Small intestine (tissue), 7 donors: ENCODE data around the gene KHDRBS2. TPM values are rescaled to one million over a fixed set of nuclear protein-coding genes. Genes with fewer than 3 reads are reported as not detected.

Source experiments
- DNase-seq, 2 donors: peaks; one replicate each; pipeline versions ENCODE4 v3.0.0 to v3.0.0-alpha.2; 2013
- FAIRE-seq: peaks from 2 replicates; lab custom pipeline; 2012; peaks lifted over from hg19 to GRCh38; lab: Jason Lieb, UNC
- H3K27ac ChIP-seq, 3 donors: one replicate each; pipeline ENCODE4 v1.5.1; 2013; ENCODE audit warnings: low read length in 2 of 3, mild to moderate bottlenecking in 2 of 3, control low read depth in 1 of 3, inconsistent platforms in 1 of 3, low read depth in 1 of 3, moderate library complexity in 1 of 3
- H3K27me3 ChIP-seq, 3 donors: one replicate each; pipeline ENCODE4 v1.6.1; 2013; ENCODE audit warnings: low read length in 3 of 3, inconsistent platforms in 1 of 3; ENCODE audit not compliant: control insufficient read depth in 3 of 3, insufficient read depth in 3 of 3
- H3K36me3 ChIP-seq, 3 donors: one replicate each; pipeline ENCODE4 v1.6.1; 2013; ENCODE audit warnings: low read length in 3 of 3, inconsistent platforms in 1 of 3, low read depth in 1 of 3, mild to moderate bottlenecking in 1 of 3, moderate library complexity in 1 of 3; ENCODE audit not compliant: control insufficient read depth in 3 of 3, insufficient read depth in 2 of 3
- H3K4me1 ChIP-seq, 3 donors: one replicate each; pipeline ENCODE4 v1.6.1; 2013; ENCODE audit warnings: low read length in 2 of 3, inconsistent platforms in 1 of 3, low read depth in 1 of 3, mild to moderate bottlenecking in 1 of 3, moderate library complexity in 1 of 3; ENCODE audit not compliant: control insufficient read depth in 3 of 3, insufficient read depth in 2 of 3
- H3K4me3 ChIP-seq, 3 donors: one replicate each; pipeline ENCODE4 v1.5.1; 2013; ENCODE audit warnings: low read length in 3 of 3, control low read depth in 1 of 3, inconsistent platforms in 1 of 3, low read depth in 1 of 3, mild to moderate bottlenecking in 1 of 3, moderate library complexity in 1 of 3
- H3K9me3 ChIP-seq, 2 donors: one replicate each; pipeline ENCODE4 v1.6.1; 2013; ENCODE audit warnings: low read depth in 1 of 2, low read length in 1 of 2; ENCODE audit not compliant: control insufficient read depth in 2 of 2, insufficient read depth in 1 of 2
- WGBS, 3 donors: extraction: QIAGEN DNeasy Blood & Tissue Kit; methylation state at CpG; one replicate each; pipeline ENCODE4 v1.1.7; 2013; 5-methylcytosine and 5-hydroxymethylcytosine counted together
- polyA plus RNA-seq, 4 donors: library from polyadenylated mRNA; stranded (reverse) in 3 of 4; unstranded in 1 of 4; fragments of 200-250 nt in 3 of 4; fragments of 120-200 nt in 1 of 4; gene quantifications; one replicate each; pipeline versions ENCODE4 v1.2.1 to v1.2.3, GENCODE V29; 2013
- donor health status: healthy with polysubstance abuse.
- donor health status: control.
- donor health status: control.
- donor health status: Bipolar disorder and iron deficiency.
- donor health status: healthy.

KHDRBS2 gene
- polyA plus RNA-seq, 4 donors, result 0.19 to 9.0 TPM; not detected in 2

DNA sequence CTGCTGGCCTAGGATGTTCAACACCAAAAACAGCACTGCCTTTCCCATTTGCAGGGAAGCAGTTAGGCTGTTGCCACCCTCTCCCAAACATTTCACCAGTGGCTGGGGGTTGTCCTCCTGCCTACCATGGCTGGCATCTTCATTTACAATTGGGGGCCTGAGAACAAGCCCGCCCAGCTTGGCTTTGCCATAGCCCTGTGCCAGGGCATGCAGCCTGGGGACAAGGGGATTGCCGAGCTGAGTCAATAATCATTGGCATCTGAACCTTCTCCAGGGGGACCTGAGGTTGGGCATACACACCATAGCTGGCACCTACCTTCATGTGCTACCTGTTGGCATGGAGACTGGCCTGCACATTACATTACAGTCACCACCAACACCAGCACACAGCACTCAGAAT lies 345.1 kb downstream of the KHDRBS2 start:
- Histone ChIP-seq H3K4me1 (no peaks in the 10 kb centered on the region), H3K27me3 (no peaks in the 10 kb centered on the region), H3K9me3 (peaks cover 0 to 6% of the 10 kb centered on the region in 2 donors), H3K27ac (no peak overlapping the region), H3K36me3 (no peaks in the 10 kb centered on the region), H3K4me3 (no peak overlapping the region)
- 76 to 92% (median 91%) methylated on average over 2 of the region's 2 CpGs for WGBS, 3 donors
- FAIRE-seq, result no peak
- no peak for DNase-seq

DNA sequence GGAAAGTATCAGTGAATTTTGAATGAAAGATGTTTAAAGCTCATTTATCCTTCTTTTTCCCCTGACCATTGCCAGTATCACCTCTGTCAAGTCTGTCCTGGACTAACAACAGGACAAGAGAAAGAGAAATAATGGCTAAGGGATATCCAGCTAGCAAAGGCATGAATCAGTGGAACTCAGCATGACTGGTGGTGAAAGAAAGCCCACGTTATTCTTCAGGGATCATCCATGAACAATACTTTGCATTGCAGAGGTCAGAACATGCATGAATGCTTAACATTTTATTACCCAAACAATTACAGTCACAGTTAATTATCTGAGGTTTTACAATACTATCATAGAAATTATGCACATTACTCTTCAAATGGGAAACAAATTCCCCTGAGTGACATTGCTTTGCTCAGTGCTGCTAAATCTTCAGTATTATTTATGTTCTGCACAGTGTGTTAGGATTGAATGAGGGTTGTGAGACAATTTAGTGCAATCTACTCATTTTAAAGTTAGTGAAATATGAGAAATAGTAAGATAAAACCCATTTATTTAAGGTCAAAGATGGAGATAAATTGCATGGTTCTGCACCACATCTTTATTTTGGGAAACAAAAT lies 350.7 kb downstream of the KHDRBS2 start:
- FAIRE-seq (no peak), DNase-seq (no peak)
- H3K9me3 ChIP-seq, result peaks cover 0 to 1% of the 10 kb centered on the region in 2 donors
- H3K27me3 ChIP-seq, result no peaks in the 10 kb centered on the region
- H3K4me1 ChIP-seq, result no peaks in the 10 kb centered on the region
- no peak overlapping the region for H3K4me3 ChIP-seq
- no peaks in the 10 kb centered on the region for H3K36me3 ChIP-seq
- 27 to 68% (median 37%) methylated on average over 1 of the region's 1 CpG for WGBS, 3 donors
- H3K27ac ChIP-seq, result no peak overlapping the region

DNA sequence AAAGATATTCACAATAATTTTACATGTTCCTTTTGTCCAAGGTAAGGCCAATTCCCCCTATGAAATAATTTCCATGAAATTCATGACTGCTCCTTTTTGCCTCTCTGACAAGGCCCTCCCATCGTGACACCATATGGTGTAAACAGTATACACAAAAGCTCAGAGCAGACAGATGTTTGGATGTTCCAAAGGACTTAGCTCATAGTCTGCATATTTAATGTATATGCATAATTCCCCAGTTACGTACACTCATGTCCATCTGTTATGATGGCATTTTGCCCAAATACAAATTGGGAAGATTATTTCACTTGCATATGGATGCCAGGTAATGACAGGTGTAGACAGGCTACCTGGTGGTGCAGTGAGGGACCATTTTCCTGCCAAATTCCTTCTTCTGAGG lies 376.5 kb downstream of the KHDRBS2 start:
- Histone ChIP-seq H3K9me3 (no peaks in the 10 kb centered on the region), H3K27ac (no peak overlapping the region), H3K4me1 (no peaks in the 10 kb centered on the region), H3K36me3 (no peaks in the 10 kb centered on the region), H3K4me3 (no peak overlapping the region), H3K27me3 (no peaks in the 10 kb centered on the region)
- WGBS, 3 donors, result 70 to 89% (median 83%) methylated on average over 2 of the region's 2 CpGs
- FAIRE-seq (no peak), DNase-seq (no peak)

DNA sequence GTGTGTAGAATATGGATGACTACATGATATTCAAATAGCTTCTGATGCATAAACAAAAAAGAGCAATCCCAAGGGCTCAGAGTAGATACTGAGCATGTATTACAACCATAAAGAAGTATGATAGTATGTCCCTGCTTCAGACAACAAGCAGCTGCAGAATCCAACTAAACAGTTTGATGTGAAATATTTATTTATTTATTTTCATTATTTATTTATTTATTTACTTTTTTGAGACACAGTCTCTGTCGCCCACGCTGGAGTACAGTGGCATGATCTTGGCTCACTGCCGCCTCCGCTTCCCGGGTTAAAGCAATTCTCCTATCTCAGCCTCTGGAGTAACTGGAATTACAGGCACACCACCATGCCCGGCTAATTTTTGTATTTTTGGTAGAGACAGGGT lies 384.3 kb downstream of the KHDRBS2 start:
- no peak overlapping the region for H3K4me3 ChIP-seq
- H3K27ac ChIP-seq, result no peak overlapping the region
- no peaks in the 10 kb centered on the region for H3K9me3 ChIP-seq
- H3K27me3 ChIP-seq, result no peaks in the 10 kb centered on the region
- no peak for DNase-seq
- no peaks in the 10 kb centered on the region for H3K36me3 ChIP-seq
- 95 to 99% (median 95%) methylated on average over 6 of the region's 6 CpGs for whole genome bisulfite sequencing, 3 donors
- no peak for FAIRE-seq
- no peaks in the 10 kb centered on the region for H3K4me1 ChIP-seq

DNA sequence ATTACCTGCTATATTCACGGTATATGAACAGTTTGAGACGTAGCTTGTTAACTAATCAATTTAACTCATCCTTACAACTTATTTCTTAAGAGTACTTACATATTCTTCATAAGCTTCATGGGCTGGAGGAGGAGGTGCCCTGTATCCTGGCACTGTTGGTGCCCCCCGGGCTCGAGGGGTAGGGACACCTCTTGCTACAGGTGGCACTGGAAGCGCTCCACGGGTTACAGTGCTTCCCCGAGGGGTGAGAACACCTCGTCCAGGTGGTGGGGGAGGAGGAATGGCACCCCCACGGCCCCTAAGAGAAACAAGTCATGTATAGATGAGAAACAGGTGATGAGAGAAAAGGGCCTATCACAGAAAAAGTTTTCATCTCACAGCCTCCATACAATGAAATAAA lies 391.5 kb downstream of the KHDRBS2 start:
- FAIRE-seq (no peak), DNase-seq (no peak)
- Histone ChIP-seq H3K9me3 (peaks cover 0 to 2% of the 10 kb centered on the region in 2 donors), H3K4me3 (no peak overlapping the region), H3K27ac (no peak overlapping the region), H3K4me1 (no peaks in the 10 kb centered on the region), H3K36me3 (peaks cover 0 to 3% (median 0%) of the 10 kb centered on the region in 3 donors), H3K27me3 (no peaks in the 10 kb centered on the region)
- WGBS, 3 donors, result 77 to 86% (median 82%) methylated on average over 9 of the region's 9 CpGs

DNA sequence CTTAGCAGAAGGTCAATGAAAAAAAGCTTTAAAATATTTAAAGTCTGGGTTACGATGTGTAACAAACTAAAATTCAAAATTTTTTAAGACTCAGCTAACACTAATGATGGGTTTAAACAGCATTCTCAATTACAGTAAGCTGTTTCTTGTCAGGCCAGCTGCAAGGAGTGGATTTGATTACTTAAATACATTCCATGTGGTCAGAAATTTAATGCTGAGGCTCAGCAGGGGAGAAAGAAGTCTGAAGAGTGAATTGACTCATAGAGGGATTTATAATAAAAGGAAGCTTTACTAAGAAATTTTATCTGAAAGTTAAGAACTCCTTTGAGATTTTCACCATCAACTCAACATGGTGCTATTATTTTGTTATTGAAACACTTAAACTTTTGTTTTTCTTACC lies 398.6 kb downstream of the KHDRBS2 start:
- FAIRE-seq, result no peak
- no peaks in the 10 kb centered on the region for H3K4me1 ChIP-seq
- no peaks in the 10 kb centered on the region for H3K9me3 ChIP-seq
- H3K4me3 ChIP-seq, result no peak overlapping the region
- DNase-seq, result no peak
- no peaks in the 10 kb centered on the region for H3K27me3 ChIP-seq
- 53 to 84% (median 81%) methylated on average over 1 of the region's 1 CpG for WGBS, 3 donors
- H3K36me3 ChIP-seq, result no peaks in the 10 kb centered on the region
- H3K27ac ChIP-seq, result no peak overlapping the region

DNA sequence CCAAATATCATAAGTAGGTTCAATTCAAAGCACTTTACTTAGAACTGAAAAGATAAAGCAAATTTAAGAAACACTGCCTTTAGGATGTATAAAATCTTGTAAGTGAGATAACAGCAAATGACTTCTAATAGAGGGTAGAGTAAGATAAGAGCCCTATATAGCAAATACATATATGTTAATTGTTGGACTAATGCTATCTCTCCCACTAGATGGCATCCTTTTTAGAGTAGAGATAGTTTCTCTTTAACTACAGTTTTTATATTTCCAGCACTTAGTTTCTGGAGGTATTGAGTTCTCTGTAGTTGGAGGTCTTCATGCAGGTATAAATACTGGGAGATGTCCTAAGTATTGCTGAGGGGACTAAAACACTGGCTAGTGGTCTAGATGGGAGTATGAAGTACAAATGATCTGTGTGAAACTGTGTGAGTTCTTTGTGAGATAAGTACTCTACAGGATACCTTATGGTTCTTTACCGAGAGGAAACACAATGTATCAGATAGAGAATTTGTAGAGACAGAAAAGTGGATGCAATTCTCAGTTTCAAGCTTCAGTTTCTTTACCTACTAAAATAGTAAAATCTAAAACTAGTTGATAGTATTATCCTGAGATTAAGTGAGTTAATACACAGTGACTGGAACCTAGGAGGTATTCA lies 399.3 kb downstream of the KHDRBS2 start:
- Histone ChIP-seq H3K4me3 (no peak overlapping the region), H3K27ac (no peak overlapping the region), H3K36me3 (no peaks in the 10 kb centered on the region), H3K4me1 (no peaks in the 10 kb centered on the region), H3K27me3 (no peaks in the 10 kb centered on the region), H3K9me3 (no peaks in the 10 kb centered on the region)
- WGBS, 3 donors, result 66 to 87% (median 73%) methylated on average over 1 of the region's 1 CpG
- peak in 1 of 2 donors; percentile 46 for DNase-seq
- no peak for FAIRE-seq

DNA sequence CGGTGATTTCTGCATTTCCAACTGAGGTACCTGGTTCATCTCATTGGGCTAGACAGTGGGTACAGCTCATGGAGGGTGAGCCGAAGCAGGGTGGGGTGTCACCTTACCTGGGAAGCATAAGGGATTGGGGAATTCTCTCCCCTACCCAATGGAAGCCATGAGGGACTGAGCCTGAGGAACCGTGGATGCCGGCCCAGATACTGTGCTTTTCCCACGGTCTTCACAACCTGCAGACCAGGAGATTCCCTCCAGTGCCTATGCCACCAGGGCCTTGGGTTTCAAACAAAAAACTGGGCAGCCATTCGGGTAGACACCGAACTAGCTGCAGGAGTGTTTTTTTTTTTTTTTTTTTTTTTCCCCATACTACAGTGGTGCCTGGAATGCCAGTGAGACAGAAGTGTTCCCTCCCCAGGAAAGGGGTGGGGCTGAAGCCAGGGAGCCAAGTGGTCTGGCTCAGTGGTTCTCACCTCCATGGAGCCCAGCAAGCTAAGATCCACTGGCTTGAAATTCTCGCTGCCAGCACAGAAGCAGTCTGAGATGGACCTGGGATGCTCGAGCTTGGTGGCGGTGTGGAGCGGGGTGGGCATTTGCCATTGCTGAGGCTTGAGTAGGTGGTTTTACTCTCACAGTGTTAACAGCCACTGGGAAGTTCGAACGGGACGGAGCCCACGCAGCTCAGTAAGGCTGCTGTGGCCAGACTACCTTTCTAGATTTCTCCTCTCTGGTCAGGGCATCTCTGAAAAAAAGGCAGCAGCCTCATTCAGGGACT lies 416.2 kb downstream of the KHDRBS2 start:
- Histone ChIP-seq H3K4me1 (no peaks in the 10 kb centered on the region), H3K9me3 (peaks cover 6 to 21% of the 10 kb centered on the region in 2 donors), H3K27ac (no peak overlapping the region), H3K4me3 (no peak overlapping the region), H3K27me3 (no peaks in the 10 kb centered on the region), H3K36me3 (peaks cover 0 to 20% (median 0%) of the 10 kb centered on the region in 3 donors)
- no peak for DNase-seq
- 84 to 90% (median 86%) methylated on average over 15 of the region's 15 CpGs for WGBS, 3 donors
- FAIRE-seq, result no peak
